ENCODE data around the gene CNTN4. TPM values are rescaled to one million over a fixed set of nuclear protein-coding genes. Genes with fewer than 3 reads are reported as not detected.
A peak's percentile ranks its signal among the peaks of the same experiment; 100 is the strongest.

CNTN4 gene
- total RNA-seq, 1 donor from 2014 or later: 5.2 TPM

GRCh38 chr3:2897821-2898220, 799.2 kb downstream of the CNTN4 start:
- Mint-ChIP-seq H3K36me3 (no peaks in the 10 kb centered on the region), H3K4me3 (no peak overlapping the region), H3K27me3 (ENCODE audit: insufficient read depth, low read depth) (no peaks in the 10 kb centered on the region), H3K9me3 (no peaks in the 10 kb centered on the region), H3K4me1 (peaks cover 22% of the 10 kb centered on the region), H3K27ac (no peak overlapping the region)
- H3K27me3 ChIP-seq: no peaks in the 10 kb centered on the region
- H3K9me3 ChIP-seq (ENCODE audit: low read depth): no peaks in the 10 kb centered on the region
- H4K20me1 ChIP-seq (ENCODE audit: low read depth): no peaks in the 10 kb centered on the region
- no peaks in the 10 kb centered on the region for H3K4me1 ChIP-seq
- no peak overlapping the region for H2AFZ ChIP-seq (replicated peaks)
- no peak overlapping the region for H3K4me3 ChIP-seq
- H3K36me3 ChIP-seq: no peaks in the 10 kb centered on the region
- H3F3A ChIP-seq (ENCODE audit: low read depth): no peaks in the 10 kb centered on the region
- H3K9ac ChIP-seq: no peak overlapping the region
- DNase-seq (ENCODE audit: low spot score): no peak
- H3K4me2 ChIP-seq: no peak overlapping the region
- no peaks in the 10 kb centered on the region for H3K79me2 ChIP-seq (ENCODE audit: low read depth)
- TF ChIP-seq, protein P1, sequence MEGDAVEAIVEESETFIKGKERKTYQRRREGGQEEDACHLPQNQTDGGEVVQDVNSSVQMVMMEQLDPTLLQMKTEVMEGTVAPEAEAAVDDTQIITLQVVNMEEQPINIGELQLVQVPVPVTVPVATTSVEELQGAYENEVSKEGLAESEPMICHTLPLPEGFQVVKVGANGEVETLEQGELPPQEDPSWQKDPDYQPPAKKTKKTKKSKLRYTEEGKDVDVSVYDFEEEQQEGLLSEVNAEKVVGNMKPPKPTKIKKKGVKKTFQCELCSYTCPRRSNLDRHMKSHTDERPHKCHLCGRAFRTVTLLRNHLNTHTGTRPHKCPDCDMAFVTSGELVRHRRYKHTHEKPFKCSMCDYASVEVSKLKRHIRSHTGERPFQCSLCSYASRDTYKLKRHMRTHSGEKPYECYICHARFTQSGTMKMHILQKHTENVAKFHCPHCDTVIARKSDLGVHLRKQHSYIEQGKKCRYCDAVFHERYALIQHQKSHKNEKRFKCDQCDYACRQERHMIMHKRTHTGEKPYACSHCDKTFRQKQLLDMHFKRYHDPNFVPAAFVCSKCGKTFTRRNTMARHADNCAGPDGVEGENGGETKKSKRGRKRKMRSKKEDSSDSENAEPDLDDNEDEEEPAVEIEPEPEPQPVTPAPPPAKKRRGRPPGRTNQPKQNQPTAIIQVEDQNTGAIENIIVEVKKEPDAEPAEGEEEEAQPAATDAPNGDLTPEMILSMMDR (IDR thresholded peaks at IDR 0.05): no peak
- TF ChIP-seq EZH2phosphoT487 (IDR thresholded peaks at IDR 0.05) (no peak), EZH2 (IDR thresholded peaks at IDR 0.05) (no peak)
- no peak overlapping the region for H3K27ac ChIP-seq

GRCh38 chr3:2898591-2899353, 800.1 kb downstream of the CNTN4 start:
- Mint-ChIP-seq H3K4me1 (peaks cover 22% of the 10 kb centered on the region), H3K9me3 (no peaks in the 10 kb centered on the region), H3K27me3 (ENCODE audit: insufficient read depth, low read depth) (no peaks in the 10 kb centered on the region), H3K27ac (peak overlapping the region; percentile 26), H3K4me3 (no peak overlapping the region), H3K36me3 (peaks cover 3% of the 10 kb centered on the region)
- Histone ChIP-seq H3K4me2 (no peak overlapping the region), H3K4me3 (no peak overlapping the region), H3F3A (ENCODE audit: low read depth) (no peaks in the 10 kb centered on the region), H3K4me1 (no peaks in the 10 kb centered on the region), H3K79me2 (ENCODE audit: low read depth) (no peaks in the 10 kb centered on the region), H3K27me3 (no peaks in the 10 kb centered on the region), H4K20me1 (ENCODE audit: low read depth) (no peaks in the 10 kb centered on the region), H3K36me3 (no peaks in the 10 kb centered on the region), H3K9ac (no peak overlapping the region), H3K9me3 (ENCODE audit: low read depth) (no peaks in the 10 kb centered on the region), H3K27ac (no peak overlapping the region), H2AFZ (replicated peaks) (no peak overlapping the region)
- no peak for DNase-seq (ENCODE audit: low spot score)
- TF ChIP-seq, protein P1 (IDR thresholded peaks at IDR 0.05): no peak
- TF ChIP-seq EZH2phosphoT487 (IDR thresholded peaks at IDR 0.05): no peak
- TF ChIP-seq EZH2 (IDR thresholded peaks at IDR 0.05): no peak

DNA sequence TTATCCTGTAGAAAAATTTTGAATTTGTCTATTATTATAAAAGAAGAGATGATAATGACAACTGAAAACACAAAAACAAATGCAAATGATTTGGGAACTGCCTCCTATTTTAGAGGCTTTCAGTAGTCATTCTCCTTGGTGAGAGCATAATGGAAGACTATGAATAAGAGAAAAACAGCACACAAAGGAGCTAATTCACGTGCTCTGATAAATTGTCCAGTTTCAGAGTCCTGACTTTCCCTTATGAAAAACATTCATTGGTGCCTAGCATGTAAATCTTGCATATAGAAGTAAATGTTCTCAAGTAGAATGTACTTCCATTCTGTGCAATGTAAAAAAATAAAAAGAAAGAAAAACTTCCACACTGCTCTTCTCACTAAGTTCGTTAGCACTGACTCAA, 805.4 kb downstream of the CNTN4 start:
- peaks cover 2% of the 10 kb centered on the region for H3K27me3 Mint-ChIP-seq (ENCODE audit: insufficient read depth, low read depth)
- TF ChIP-seq EZH2 (IDR thresholded peaks at IDR 0.05): no peak
- TF ChIP-seq EZH2phosphoT487 (IDR thresholded peaks at IDR 0.05): no peak
- TF ChIP-seq, protein P1 (IDR thresholded peaks at IDR 0.05): no peak

More for the DNA sequence above, 805.4 kb downstream of the CNTN4 start:
- Histone ChIP-seq H3K4me1 (no peaks in the 10 kb centered on the region), H3K9ac (no peak overlapping the region), H2AFZ (replicated peaks) (no peak overlapping the region), H3K4me3 (no peak overlapping the region), H3K4me2 (no peak overlapping the region), H3K9me3 (ENCODE audit: low read depth) (no peaks in the 10 kb centered on the region), H3K36me3 (no peaks in the 10 kb centered on the region), H3K27ac (no peak overlapping the region), H3K79me2 (ENCODE audit: low read depth) (no peaks in the 10 kb centered on the region), H4K20me1 (ENCODE audit: low read depth) (no peaks in the 10 kb centered on the region), H3K27me3 (no peaks in the 10 kb centered on the region), H3F3A (ENCODE audit: low read depth) (no peaks in the 10 kb centered on the region)
- Mint-ChIP-seq H3K4me3 (no peak overlapping the region), H3K9me3 (no peaks in the 10 kb centered on the region), H3K36me3 (peaks cover 3% of the 10 kb centered on the region), H3K27ac (no peak overlapping the region), H3K4me1 (peaks cover 7% of the 10 kb centered on the region)
- no peak for DNase-seq (ENCODE audit: low spot score)
